Thoracic aorta (tissue), 2 donors: ENCODE data around the gene PPP5C. TPM values are rescaled to one million over a fixed set of nuclear protein-coding genes. Genes with fewer than 3 reads are reported as not detected.
"Not testable (repeated sequence)": the region's sequence is repeated elsewhere in the genome, so short reads cannot be mapped to it uniquely, and the experiment has no call there.

Experiments
- ATAC-seq: fragments of 150-250 bp; one replicate; pipeline ENCODE4 v1.8.0; 2017; ENCODE audit warnings: low read depth; ENCODE audit not compliant: insufficient number of reproducible peaks, low FRiP score
- DNase-seq: peaks from one replicate; pipeline ENCODE4 v3.0.0-alpha.2; 2020; ENCODE audit warnings: low spot score
- H3K27ac ChIP-seq, 2 donors: fragments of 200-600 bp; sonication (generic); 1 replicate in 1 of 2; 2 replicates in 1 of 2; pipeline ENCODE4 v1.5.1; 2016; ENCODE audit warnings: mild to moderate bottlenecking in 2 of 2, moderate library complexity in 2 of 2
- H3K27me3 ChIP-seq: fragments of 200-600 bp; sonication (generic); replicated peaks from 2 replicates; pipeline ENCODE4 v1.6.0; 2016; ENCODE audit warnings: mild to moderate bottlenecking; ENCODE audit not compliant: insufficient read depth
- H3K36me3 ChIP-seq: fragments of 200-600 bp; sonication (generic); one replicate; pipeline ENCODE4 v1.5.1; 2016
- H3K4me1 ChIP-seq, 2 donors: fragments of 200-600 bp; sonication (generic); 1 replicate in 1 of 2; 2 replicates in 1 of 2; pipeline versions ENCODE4 v1.5.1 to v1.6.0; 2016; ENCODE audit warnings: low read depth in 2 of 2, mild to moderate bottlenecking in 1 of 2; ENCODE audit not compliant: control insufficient read depth in 1 of 2
- H3K4me3 ChIP-seq: fragments of 200-600 bp; sonication (generic); 2 replicates; pipeline ENCODE4 v1.5.1; 2016; ENCODE audit warnings: mild to moderate bottlenecking
- H3K9me3 ChIP-seq: fragments of 200-600 bp; sonication (generic); 2 replicates; pipeline ENCODE4 v1.5.1; 2016
- total RNA-seq, 2 donors: library from RNA; depleted of rRNA; stranded (reverse); fragments of >200 nt; gene quantifications; one replicate each; pipeline versions ENCODE4 v1.1.0 to v1.2.3, GENCODE V29; 2016
- TF ChIP-seq, protein P1 (sequence below): fragments of 200-600 bp; sonication (generic); IDR thresholded peaks from one replicate; pipeline ENCODE4 v1.5.1; 2019; ENCODE audit warnings: antibody characterized with exemption

PPP5C gene
- total RNA-seq, 2 donors from 2014 or later, result 60.6 to 107 TPM

GRCh38 chr19:46427518-46428045 lies 80.7 kb downstream of the PPP5C start:
- TF ChIP-seq, protein P1, sequence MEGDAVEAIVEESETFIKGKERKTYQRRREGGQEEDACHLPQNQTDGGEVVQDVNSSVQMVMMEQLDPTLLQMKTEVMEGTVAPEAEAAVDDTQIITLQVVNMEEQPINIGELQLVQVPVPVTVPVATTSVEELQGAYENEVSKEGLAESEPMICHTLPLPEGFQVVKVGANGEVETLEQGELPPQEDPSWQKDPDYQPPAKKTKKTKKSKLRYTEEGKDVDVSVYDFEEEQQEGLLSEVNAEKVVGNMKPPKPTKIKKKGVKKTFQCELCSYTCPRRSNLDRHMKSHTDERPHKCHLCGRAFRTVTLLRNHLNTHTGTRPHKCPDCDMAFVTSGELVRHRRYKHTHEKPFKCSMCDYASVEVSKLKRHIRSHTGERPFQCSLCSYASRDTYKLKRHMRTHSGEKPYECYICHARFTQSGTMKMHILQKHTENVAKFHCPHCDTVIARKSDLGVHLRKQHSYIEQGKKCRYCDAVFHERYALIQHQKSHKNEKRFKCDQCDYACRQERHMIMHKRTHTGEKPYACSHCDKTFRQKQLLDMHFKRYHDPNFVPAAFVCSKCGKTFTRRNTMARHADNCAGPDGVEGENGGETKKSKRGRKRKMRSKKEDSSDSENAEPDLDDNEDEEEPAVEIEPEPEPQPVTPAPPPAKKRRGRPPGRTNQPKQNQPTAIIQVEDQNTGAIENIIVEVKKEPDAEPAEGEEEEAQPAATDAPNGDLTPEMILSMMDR, result no peak
- H3K27ac ChIP-seq, result peak overlapping the region; percentile 76 to 91
- no peaks in the 10 kb centered on the region for H3K36me3 ChIP-seq
- no peak for DNase-seq
- no peaks in the 10 kb centered on the region for H3K27me3 ChIP-seq
- peaks cover 4 to 28% of the 10 kb centered on the region in 2 donors for H3K4me1 ChIP-seq
- ATAC-seq, result no peak
- peak overlapping the region; percentile 76 for H3K4me3 ChIP-seq
- H3K9me3 ChIP-seq, result no peaks in the 10 kb centered on the region

- H3K36me3 ChIP-seq, result no peaks in the 10 kb centered on the region
- DNase-seq, result peak; percentile 66
- H3K27ac ChIP-seq, result peak within 1 kb of the TSS; percentile 76 to 91
- peaks cover 4 to 28% of the 10 kb centered on the region in 2 donors for H3K4me1 ChIP-seq
- peak; percentile 70 for ATAC-seq
- no peaks in the 10 kb centered on the region for H3K27me3 ChIP-seq
- peak within 1 kb of the TSS; percentile 76 for H3K4me3 ChIP-seq
- TF ChIP-seq, protein P1, result no peak
- H3K9me3 ChIP-seq, result no peaks in the 10 kb centered on the region
These were observed 81.6 kb downstream of the PPP5C start, which contains the start of gene PNMA8C for GRCh38 chr19:46428239-46429135. Gene PNMA8C (minus strand): TSS chr19:46428936. CDS start chr19:46428359, 577 bp downstream.

GRCh38 chr19:46429999-46430398 lies 83.1 kb downstream of the PPP5C start:
- Histone ChIP-seq H3K4me1 (peaks cover 4 to 28% of the 10 kb centered on the region in 2 donors), H3K27ac (no peak overlapping the region), H3K36me3 (no peaks in the 10 kb centered on the region), H3K4me3 (no peak overlapping the region), H3K27me3 (no peaks in the 10 kb centered on the region), H3K9me3 (no peaks in the 10 kb centered on the region)
- TF ChIP-seq, protein P1, result no peak
- ATAC-seq (no peak), DNase-seq (no peak)

GRCh38 chr19:46431824-46432223 lies 84.9 kb downstream of the PPP5C start:
- Histone ChIP-seq H3K4me1 (peaks cover 4 to 19% of the 10 kb centered on the region in 2 donors), H3K4me3 (no peak overlapping the region), H3K9me3 (no peaks in the 10 kb centered on the region), H3K27ac (no peak overlapping the region), H3K36me3 (no peaks in the 10 kb centered on the region), H3K27me3 (no peaks in the 10 kb centered on the region)
- TF ChIP-seq, protein P1, result no peak
- DNase-seq (no peak), ATAC-seq (no peak)

GRCh38 chr19:46433470-46433869 lies 86.6 kb downstream of the PPP5C start:
- not testable (repeated sequence) for H3K27ac ChIP-seq, H3K27me3 ChIP-seq, H3K4me3 ChIP-seq, H3K36me3 ChIP-seq, DNase-seq, H3K4me1 ChIP-seq, H3K9me3 ChIP-seq, ATAC-seq
